ENCODE results near the gene SLC38A9.

The SLC38A9 gene

DNA sequence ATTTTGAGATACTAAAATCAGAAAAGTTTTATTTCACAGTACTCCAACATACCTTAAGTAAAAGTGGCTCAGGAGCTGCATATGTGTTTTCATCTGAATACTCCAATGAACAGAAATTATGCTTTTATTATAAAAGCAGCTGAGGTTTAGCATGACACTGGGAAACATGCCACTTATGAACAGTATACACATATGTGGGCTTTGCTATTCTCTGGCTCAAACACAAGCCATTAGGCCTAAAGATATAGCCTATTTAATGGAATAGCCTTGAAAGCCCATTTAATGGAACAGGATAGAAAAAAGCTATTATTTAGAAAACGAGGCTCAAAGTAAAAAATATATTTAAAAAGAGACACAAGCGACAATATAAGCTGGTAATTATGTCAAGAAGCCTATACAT, 74.1 kb downstream of the SLC38A9 start:
- Mint-ChIP-seq H3K9me3 (no peaks in the 10 kb centered on the region), H3K27ac (no peak overlapping the region), H3K36me3 (ENCODE audit: low read depth) (peaks cover 18% of the 10 kb centered on the region), H3K27me3 (ENCODE audit: low read depth, poor library complexity) (no peaks in the 10 kb centered on the region), H3K4me1 (no peaks in the 10 kb centered on the region), H3K4me3 (no peak overlapping the region)
- TF ChIP-seq, protein P1, sequence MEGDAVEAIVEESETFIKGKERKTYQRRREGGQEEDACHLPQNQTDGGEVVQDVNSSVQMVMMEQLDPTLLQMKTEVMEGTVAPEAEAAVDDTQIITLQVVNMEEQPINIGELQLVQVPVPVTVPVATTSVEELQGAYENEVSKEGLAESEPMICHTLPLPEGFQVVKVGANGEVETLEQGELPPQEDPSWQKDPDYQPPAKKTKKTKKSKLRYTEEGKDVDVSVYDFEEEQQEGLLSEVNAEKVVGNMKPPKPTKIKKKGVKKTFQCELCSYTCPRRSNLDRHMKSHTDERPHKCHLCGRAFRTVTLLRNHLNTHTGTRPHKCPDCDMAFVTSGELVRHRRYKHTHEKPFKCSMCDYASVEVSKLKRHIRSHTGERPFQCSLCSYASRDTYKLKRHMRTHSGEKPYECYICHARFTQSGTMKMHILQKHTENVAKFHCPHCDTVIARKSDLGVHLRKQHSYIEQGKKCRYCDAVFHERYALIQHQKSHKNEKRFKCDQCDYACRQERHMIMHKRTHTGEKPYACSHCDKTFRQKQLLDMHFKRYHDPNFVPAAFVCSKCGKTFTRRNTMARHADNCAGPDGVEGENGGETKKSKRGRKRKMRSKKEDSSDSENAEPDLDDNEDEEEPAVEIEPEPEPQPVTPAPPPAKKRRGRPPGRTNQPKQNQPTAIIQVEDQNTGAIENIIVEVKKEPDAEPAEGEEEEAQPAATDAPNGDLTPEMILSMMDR (IDR thresholded peaks at IDR 0.05) = no peak
- no peak for DNase-seq

DNA sequence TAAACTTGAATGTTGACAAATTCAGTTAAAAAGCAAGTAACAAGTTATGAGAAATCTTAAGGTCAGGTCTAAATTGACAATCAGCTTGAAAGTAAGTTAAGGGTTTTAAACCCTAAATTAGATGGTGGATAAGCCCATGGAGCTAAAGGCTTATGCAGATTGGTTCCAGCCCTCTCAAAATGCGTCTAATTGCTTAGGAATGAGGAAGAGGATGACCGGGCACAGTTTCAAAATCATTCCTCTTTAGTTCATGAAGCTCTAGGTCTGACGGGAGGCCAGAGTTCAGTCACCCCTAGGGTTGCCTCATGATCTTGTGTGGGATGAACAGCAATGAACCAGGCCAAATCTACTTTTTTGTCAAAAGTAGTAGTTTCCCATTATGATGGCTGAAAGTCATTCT, 75.4 kb downstream of the SLC38A9 start:
- Mint-ChIP-seq H3K9me3 (no peaks in the 10 kb centered on the region), H3K36me3 (ENCODE audit: low read depth) (peaks cover 25% of the 10 kb centered on the region), H3K4me1 (peaks cover 4% of the 10 kb centered on the region), H3K4me3 (no peak overlapping the region), H3K27me3 (ENCODE audit: low read depth, poor library complexity) (no peaks in the 10 kb centered on the region), H3K27ac (no peak overlapping the region)
- DNase-seq = no peak
- TF ChIP-seq, protein P1 (IDR thresholded peaks at IDR 0.05) = no peak

DNA sequence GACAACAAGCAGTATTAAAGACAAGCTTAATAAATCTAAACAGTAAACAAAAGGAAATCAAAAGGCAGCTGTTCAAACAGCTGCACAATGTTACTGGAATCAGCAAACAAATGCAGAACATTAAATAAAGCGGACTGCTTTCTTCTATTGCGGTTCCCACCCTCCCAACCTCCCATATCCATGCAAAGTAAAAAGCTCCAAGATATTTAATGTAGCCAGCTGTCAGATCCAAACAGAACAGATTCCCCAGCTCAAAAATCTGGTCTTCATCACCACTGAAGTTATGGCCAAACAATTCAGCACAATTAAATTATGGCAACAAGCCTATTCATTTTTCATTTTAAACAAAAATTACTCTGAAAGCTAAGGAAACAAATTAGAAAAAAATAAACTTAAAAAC, 75.9 kb downstream of the SLC38A9 start:
- Mint-ChIP-seq H3K4me1 (peaks cover 4% of the 10 kb centered on the region), H3K27ac (no peak overlapping the region), H3K4me3 (no peak overlapping the region), H3K36me3 (ENCODE audit: low read depth) (peaks cover 21% of the 10 kb centered on the region), H3K27me3 (ENCODE audit: low read depth, poor library complexity) (no peaks in the 10 kb centered on the region), H3K9me3 (no peaks in the 10 kb centered on the region)
- TF ChIP-seq, protein P1 (IDR thresholded peaks at IDR 0.05) = no peak
- DNase-seq = no peak

DNA sequence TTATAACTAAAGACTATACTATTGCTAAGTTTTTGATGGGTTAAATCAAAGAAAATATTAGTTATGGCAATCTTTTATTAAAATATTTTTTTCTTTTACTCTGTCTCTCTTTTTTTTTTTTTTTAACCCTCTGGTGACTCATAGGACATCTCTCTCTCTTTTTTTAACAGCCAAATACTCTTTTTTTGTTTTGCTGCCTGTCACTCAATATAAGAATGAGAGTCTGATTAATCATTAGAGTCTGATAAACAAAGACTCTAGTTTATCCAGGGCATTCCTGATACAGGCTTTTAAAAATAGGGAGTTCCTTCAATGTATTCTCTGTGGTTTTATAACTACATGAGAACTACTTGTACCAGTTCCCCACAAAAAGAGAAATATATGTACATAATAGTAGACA, 77.3 kb downstream of the SLC38A9 start:
- Mint-ChIP-seq H3K36me3 (ENCODE audit: low read depth) (peaks cover 25% of the 10 kb centered on the region), H3K27ac (no peak overlapping the region), H3K4me1 (peaks cover 4% of the 10 kb centered on the region), H3K27me3 (ENCODE audit: low read depth, poor library complexity) (no peaks in the 10 kb centered on the region), H3K4me3 (no peak overlapping the region), H3K9me3 (no peaks in the 10 kb centered on the region)
- DNase-seq = no peak
- TF ChIP-seq, protein P1 (IDR thresholded peaks at IDR 0.05) = no peak

DNA sequence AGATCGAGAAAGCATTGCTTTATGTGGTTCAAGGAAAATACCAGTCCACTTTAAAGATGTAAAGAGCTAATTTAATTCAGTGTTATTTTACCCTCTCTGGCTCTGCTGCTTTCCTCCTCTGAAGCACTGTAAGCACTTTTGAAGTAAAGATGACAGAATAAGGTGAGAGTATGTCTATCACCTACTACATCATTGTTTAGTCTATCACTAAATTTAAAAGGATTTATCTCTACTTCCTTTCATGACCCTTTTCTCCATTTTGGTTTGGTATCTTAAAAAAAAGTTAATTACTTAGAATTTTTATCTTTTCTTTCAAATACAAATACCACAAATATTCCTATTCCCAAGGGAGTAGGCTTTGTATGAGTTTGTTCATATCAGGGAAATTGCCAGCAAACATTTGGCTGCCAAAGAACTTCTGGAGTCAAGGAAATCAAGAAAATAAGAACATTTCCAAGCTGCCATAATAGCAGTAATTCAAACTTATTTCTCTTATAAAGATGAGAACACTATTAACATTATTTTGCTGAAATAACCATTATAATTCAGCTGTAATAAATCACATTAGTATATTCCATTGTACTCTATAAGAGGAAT, 77.8 kb downstream of the SLC38A9 start:
- DNase-seq = no peak
- H3K9me3 Mint-ChIP-seq = no peaks in the 10 kb centered on the region
- H3K27me3 Mint-ChIP-seq (ENCODE audit: low read depth, poor library complexity) = no peaks in the 10 kb centered on the region
- TF ChIP-seq, protein P1 (IDR thresholded peaks at IDR 0.05) = no peak
- H3K36me3 Mint-ChIP-seq (ENCODE audit: low read depth) = peaks cover 28% of the 10 kb centered on the region
- peak overlapping the region; percentile 77 for H3K27ac Mint-ChIP-seq
- peaks cover 4% of the 10 kb centered on the region for H3K4me1 Mint-ChIP-seq
- no peak overlapping the region for H3K4me3 Mint-ChIP-seq

DNA sequence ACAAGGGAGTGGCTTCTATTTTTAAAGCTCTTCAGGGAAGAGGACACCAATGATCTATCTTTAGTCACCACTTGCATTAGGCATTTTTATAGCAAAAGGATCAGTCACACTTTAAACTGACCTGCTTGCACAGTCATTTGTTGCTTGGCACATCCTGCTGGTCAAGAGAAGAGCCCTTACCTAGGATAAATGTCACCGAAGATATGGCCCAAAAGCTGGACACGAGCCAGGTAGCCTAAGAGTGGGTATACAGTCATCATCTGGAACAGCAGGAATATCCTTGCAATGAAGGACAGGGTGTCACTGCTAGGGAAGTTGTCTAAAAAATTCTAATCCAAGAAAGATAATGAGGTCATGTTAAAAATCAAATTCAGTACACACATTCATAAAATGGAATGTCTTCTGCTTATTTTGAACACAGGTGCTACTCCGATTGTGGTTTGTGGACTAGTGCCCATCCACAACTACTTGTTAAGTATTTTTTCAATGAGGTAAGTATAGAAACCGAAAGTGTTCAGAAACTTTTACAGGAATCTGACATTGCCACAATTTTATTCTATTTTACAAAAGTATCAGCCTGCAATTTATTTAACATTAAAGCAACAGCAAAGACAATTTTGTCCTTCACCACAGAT, 78.4 kb downstream of the SLC38A9 start:
- Mint-ChIP-seq H3K4me3 (no peak overlapping the region), H3K27ac (peak overlapping the region; percentile 77), H3K27me3 (ENCODE audit: low read depth, poor library complexity) (no peaks in the 10 kb centered on the region), H3K4me1 (peaks cover 4% of the 10 kb centered on the region), H3K36me3 (ENCODE audit: low read depth) (peaks cover 26% of the 10 kb centered on the region), H3K9me3 (no peaks in the 10 kb centered on the region)
- TF ChIP-seq, protein P1 (IDR thresholded peaks at IDR 0.05) = no peak
- DNase-seq = no peak

Data from nephron progenitor cell (in vitro differentiated cells).